CD4-positive, CD25-positive, alpha-beta regulatory T cell (primary cell): Measurements from ENCODE around the gene DHRS3. TPM values are rescaled to one million over a fixed set of nuclear protein-coding genes. Genes with fewer than 3 reads are reported as not detected.
A peak's percentile ranks its signal among the peaks of the same experiment; 100 is the strongest.

Experiments used
- ATAC-seq, 2 donors: fragments of 150-1000 bp; cut with Tn5 transposase; one replicate each; pipeline ENCODE4 v1.10.0; 2021; ENCODE audit warnings: low read depth in 2 of 2, moderate number of reproducible peaks in 2 of 2, moderate library complexity in 1 of 2
- DNase-seq, 3 donors: peaks; one replicate each; pipeline versions ENCODE4 v3.0.0 to v3.0.0-alpha.2; 2012 to 2022; ENCODE audit warnings: mixed read lengths in 1 of 3
- H3K27ac ChIP-seq: one replicate; pipeline ENCODE4 v1.7.0; 2013; ENCODE audit warnings: mild to moderate bottlenecking, low read length; ENCODE audit not compliant: insufficient read depth, poor library complexity, severe bottlenecking
- H3K27me3 ChIP-seq: one replicate; pipeline ENCODE4 v1.7.0; 2013; ENCODE audit warnings: low read length; ENCODE audit not compliant: control insufficient read depth, insufficient read depth
- H3K36me3 ChIP-seq: one replicate; pipeline ENCODE4 v1.7.0; 2013; ENCODE audit warnings: mild to moderate bottlenecking, low read length, moderate library complexity; ENCODE audit not compliant: control insufficient read depth, insufficient read depth
- H3K4me1 ChIP-seq: 2 replicates; pipeline ENCODE4 v1.7.0; 2013; ENCODE audit warnings: mild to moderate bottlenecking, low read length; ENCODE audit not compliant: insufficient read depth, control insufficient read depth, poor library complexity, severe bottlenecking
- H3K4me3 ChIP-seq: one replicate; pipeline ENCODE4 v1.7.0; 2013; ENCODE audit warnings: low read depth, mild to moderate bottlenecking, low read length, moderate library complexity
- H3K9me3 ChIP-seq, 2 experiments: 1 replicate in 1 of 2; 2 replicates in 1 of 2; pipeline ENCODE4 v1.7.0; 2013; ENCODE audit warnings: low read length in 2 of 2, mild to moderate bottlenecking in 1 of 2, moderate library complexity in 1 of 2; ENCODE audit not compliant: control insufficient read depth in 2 of 2
- H3K27ac Mint-ChIP-seq, 3 donors: one replicate each; pipeline ENCODE4 v1.8.0; 2020 to 2022; ENCODE audit warnings: mild to moderate bottlenecking in 3 of 3, mixed read lengths in 3 of 3, moderate library complexity in 2 of 3
- H3K27me3 Mint-ChIP-seq: one replicate; pipeline ENCODE4 v1.8.0; 2022; ENCODE audit warnings: mild to moderate bottlenecking, mixed read lengths
- H3K36me3 Mint-ChIP-seq: one replicate; pipeline ENCODE4 v1.8.0; 2020; ENCODE audit warnings: mixed read lengths
- H3K4me1 Mint-ChIP-seq, 4 donors: one replicate each; pipeline ENCODE4 v1.8.0; 2020 to 2022; ENCODE audit warnings: mixed read lengths in 4 of 4, mild to moderate bottlenecking in 1 of 4
- H3K4me3 Mint-ChIP-seq, 4 donors: one replicate each; pipeline ENCODE4 v1.8.0; 2020 to 2022; ENCODE audit warnings: mild to moderate bottlenecking in 4 of 4, mixed read lengths in 4 of 4, moderate library complexity in 3 of 4
- H3K9me3 Mint-ChIP-seq, 7 donors: one replicate each; pipeline ENCODE4 v1.8.0; 2020 to 2022; ENCODE audit warnings: mixed read lengths in 7 of 7, mild to moderate bottlenecking in 3 of 7, moderate library complexity in 2 of 7
- polyA plus RNA-seq, 4 donors: library from polyadenylated mRNA; unstranded; fragments of 300-500 nt; fragmentation: Illumina TruSeq; gene quantifications; one replicate each; pipeline ENCODE4 v1.2.3, GENCODE V29; 2021
- total RNA-seq: library from RNA; stranded (reverse); gene quantifications from one replicate; pipeline ENCODE4 v1.2.3, GENCODE V29; 2022

The DHRS3 gene
- total and polyA plus RNA-seq, 5 donors from 2014 or later = 8.8 to 25.6 (median 15.2) TPM

- ATAC-seq (no peak), DNase-seq (no peak)
- Histone ChIP-seq H3K9me3 (no peaks in the 10 kb centered on the region), H3K4me3 (no peak overlapping the region), H3K4me1 (peaks cover 23% of the 10 kb centered on the region), H3K27ac (no peak overlapping the region), H3K27me3 (no peaks in the 10 kb centered on the region), H3K36me3 (peaks cover 2% of the 10 kb centered on the region)
- Mint-ChIP-seq H3K36me3 (peaks cover 15% of the 10 kb centered on the region), H3K9me3 (peaks cover 0 to 7% (median 0%) of the 10 kb centered on the region in 7 donors), H3K4me3 (no peak overlapping the region), H3K27ac (peak overlapping the region in 1 of 3 donors; percentile 47), H3K4me1 (peaks cover 10 to 65% (median 27%) of the 10 kb centered on the region in 4 donors), H3K27me3 (peaks cover 8% of the 10 kb centered on the region)
Observed at GRCh38 chr1:12607263-12607662, 10.7 kb downstream of the DHRS3 start.

- H3K27ac ChIP-seq = no peak overlapping the region
Observed at GRCh38 chr1:12604986-12605385, 13.0 kb downstream of the DHRS3 start.

GRCh38 chr1:12604114-12604874, 13.7 kb downstream of the DHRS3 start:
- DNase-seq = peak; percentile 12 to 86 (median 65)
- Mint-ChIP-seq H3K27ac (peak overlapping the region; percentile 60 to 90 (median 73)), H3K4me3 (peak overlapping the region; percentile 22 to 79 (median 22)), H3K4me1 (peaks cover 10 to 69% (median 24%) of the 10 kb centered on the region in 4 donors), H3K27me3 (peaks cover 13% of the 10 kb centered on the region), H3K36me3 (peaks cover 15% of the 10 kb centered on the region), H3K9me3 (peaks cover 0 to 7% (median 0%) of the 10 kb centered on the region in 7 donors)
- Histone ChIP-seq H3K27ac (peak overlapping the region; percentile 39), H3K9me3 (no peaks in the 10 kb centered on the region), H3K36me3 (peaks cover 2% of the 10 kb centered on the region), H3K27me3 (no peaks in the 10 kb centered on the region), H3K4me3 (peak overlapping the region; percentile 57), H3K4me1 (peaks cover 18% of the 10 kb centered on the region)
- ATAC-seq = peak; percentile 95 to 97

More at GRCh38 chr1:12604986-12605385, 13.0 kb downstream of the DHRS3 start:
- no peak for DNase-seq
- peaks cover 2% of the 10 kb centered on the region for H3K36me3 ChIP-seq
- no peak overlapping the region for H3K4me3 ChIP-seq
- ATAC-seq = no peak
- H3K9me3 ChIP-seq = no peaks in the 10 kb centered on the region
- Mint-ChIP-seq H3K36me3 (peaks cover 15% of the 10 kb centered on the region), H3K9me3 (peaks cover 0 to 7% (median 0%) of the 10 kb centered on the region in 7 donors), H3K27me3 (peaks cover 13% of the 10 kb centered on the region), H3K4me1 (peaks cover 10 to 69% (median 20%) of the 10 kb centered on the region in 4 donors), H3K27ac (peak overlapping the region; percentile 60 to 90 (median 73)), H3K4me3 (peak overlapping the region in 1 of 4 donors; percentile 22)
- no peaks in the 10 kb centered on the region for H3K27me3 ChIP-seq
- H3K4me1 ChIP-seq = peaks cover 23% of the 10 kb centered on the region

- peaks cover 10 to 65% (median 24%) of the 10 kb centered on the region in 4 donors for H3K4me1 Mint-ChIP-seq
- Histone ChIP-seq H3K27ac (no peak overlapping the region), H3K4me1 (peaks cover 17% of the 10 kb centered on the region), H3K27me3 (no peaks in the 10 kb centered on the region), H3K9me3 (no peaks in the 10 kb centered on the region), H3K36me3 (peaks cover 2% of the 10 kb centered on the region), H3K4me3 (no peak overlapping the region)
- H3K4me3 Mint-ChIP-seq = peak overlapping the region in 1 of 4 donors; percentile 9
- ATAC-seq (no peak), DNase-seq (no peak)
- H3K27me3 Mint-ChIP-seq = peaks cover 13% of the 10 kb centered on the region
- no peak overlapping the region for H3K27ac Mint-ChIP-seq
- H3K9me3 Mint-ChIP-seq = peaks cover 0 to 7% (median 0%) of the 10 kb centered on the region in 7 donors
- H3K36me3 Mint-ChIP-seq = peaks cover 8% of the 10 kb centered on the region
Observed at GRCh38 chr1:12603224-12603623, 14.8 kb downstream of the DHRS3 start.

GRCh38 chr1:12602659-12603024, 15.4 kb downstream of the DHRS3 start:
- Mint-ChIP-seq H3K36me3 (peaks cover 5% of the 10 kb centered on the region), H3K27ac (peak overlapping the region in 2 of 3 donors; percentile 52 to 65), H3K27me3 (peaks cover 13% of the 10 kb centered on the region), H3K4me1 (peaks cover 10 to 69% (median 25%) of the 10 kb centered on the region in 4 donors), H3K9me3 (peaks cover 0 to 2% (median 0%) of the 10 kb centered on the region in 7 donors), H3K4me3 (no peak overlapping the region)
- no peak overlapping the region for H3K4me3 ChIP-seq
- H3K36me3 ChIP-seq = no peaks in the 10 kb centered on the region
- H3K9me3 ChIP-seq = no peaks in the 10 kb centered on the region
- H3K27ac ChIP-seq = no peak overlapping the region
- peaks cover 17% of the 10 kb centered on the region for H3K4me1 ChIP-seq
- no peaks in the 10 kb centered on the region for H3K27me3 ChIP-seq
- DNase-seq (no peak), ATAC-seq (no peak)

- DNase-seq = no peak
- H3K36me3 Mint-ChIP-seq = no peaks in the 10 kb centered on the region
- peaks cover 0 to 2% (median 0%) of the 10 kb centered on the region in 7 donors for H3K9me3 Mint-ChIP-seq
Observed at GRCh38 chr1:12601700-12602658, 16.0 kb downstream of the DHRS3 start.

GRCh38 chr1:12600880-12601633, 17.0 kb downstream of the DHRS3 start:
- peak in 1 of 2 donors; percentile 20 for ATAC-seq
- no peaks in the 10 kb centered on the region for H3K9me3 ChIP-seq
- no peaks in the 10 kb centered on the region for H3K36me3 ChIP-seq
- H3K27me3 ChIP-seq = no peaks in the 10 kb centered on the region
- H3K4me3 ChIP-seq = no peak overlapping the region
- no peak overlapping the region for H3K27ac ChIP-seq
- peaks cover 20% of the 10 kb centered on the region for H3K4me1 ChIP-seq
- DNase-seq = peak; percentile 25 to 57 (median 53)
- peaks cover 10 to 70% (median 22%) of the 10 kb centered on the region in 4 donors for H3K4me1 Mint-ChIP-seq
- H3K36me3 Mint-ChIP-seq = no peaks in the 10 kb centered on the region
- H3K4me3 Mint-ChIP-seq = peak overlapping the region in 1 of 4 donors; percentile 41
- H3K27ac Mint-ChIP-seq = peak overlapping the region in 2 of 3 donors; percentile 63 to 65
- peaks cover 0 to 2% (median 0%) of the 10 kb centered on the region in 7 donors for H3K9me3 Mint-ChIP-seq
- H3K27me3 Mint-ChIP-seq = peaks cover 18% of the 10 kb centered on the region

More at GRCh38 chr1:12601700-12602658, 16.0 kb downstream of the DHRS3 start:
- Histone ChIP-seq H3K27me3 (no peaks in the 10 kb centered on the region), H3K4me1 (peaks cover 17% of the 10 kb centered on the region), H3K9me3 (no peaks in the 10 kb centered on the region), H3K4me3 (no peak overlapping the region), H3K27ac (no peak overlapping the region), H3K36me3 (no peaks in the 10 kb centered on the region)
- H3K4me3 Mint-ChIP-seq = peak overlapping the region in 1 of 4 donors; percentile 41
- peaks cover 10 to 72% (median 25%) of the 10 kb centered on the region in 4 donors for H3K4me1 Mint-ChIP-seq
- ATAC-seq = no peak
- H3K27ac Mint-ChIP-seq = peak overlapping the region in 2 of 3 donors; percentile 65 to 84
- H3K27me3 Mint-ChIP-seq = peaks cover 18% of the 10 kb centered on the region
